HEK293 (cell line): ENCODE measurements around the gene PHC3.

Experiments used
- CTCF ChIA-PET: fragments of 350-600 bp; formaldehyde crosslinking; extraction: SDS; loops from one replicate; lab custom pipeline; 2021; ENCODE audit warnings: antibody characterized with exemption; lab: Yijun Ruan, JAX
- POLR2A ChIA-PET: fragments of 300-600 bp; formaldehyde crosslinking; extraction: SDS; loops from one replicate; lab custom pipeline; 2020; ENCODE audit warnings: antibody characterized with exemption, inconsistent platforms; lab: Yijun Ruan, JAX
- H3K27ac ChIP-seq: fragments of 200-500 bp; sonication (Bioruptor generic); 2 replicates; pipeline ENCODE4 v1.5.1; 2014; ENCODE audit warnings: low read depth, low read length, control low read depth, inconsistent platforms; ENCODE audit errors: extremely low read depth
- H3K36me3 ChIP-seq, 2 experiments: fragments of 200-500 bp in 1 of 2; sonication (Bioruptor generic) in 1 of 2; 1 replicate in 1 of 2; 2 replicates in 1 of 2; pipeline ENCODE4 v1.5.1; 2014 to 2017; ENCODE audit warnings: inconsistent platforms in 2 of 2, low read length in 2 of 2; ENCODE audit not compliant: control insufficient read depth in 2 of 2, insufficient read depth in 1 of 2
- H3K4me1 ChIP-seq: fragments of 200-500 bp; sonication (Bioruptor generic); 2 replicates; pipeline ENCODE4 v1.5.1; 2014; ENCODE audit warnings: mild to moderate bottlenecking, low read length, inconsistent platforms; ENCODE audit not compliant: control insufficient read depth, insufficient read depth
- H3K4me3 ChIP-seq: 2 replicates; pipeline ENCODE4 v1.5.1; 2011; ENCODE audit warnings: low read depth, mild to moderate bottlenecking, control low read depth, low read length, moderate library complexity
- H3K9me3 ChIP-seq: fragments of 200-500 bp; sonication (Bioruptor generic); 2 replicates; pipeline ENCODE4 v1.5.1; 2014; ENCODE audit warnings: low read depth, low read length, inconsistent platforms; ENCODE audit not compliant: control insufficient read depth, insufficient read depth
- BCL11A ChIP-seq: fragments of 450-650 bp; formaldehyde crosslinking; IDR thresholded peaks from 2 replicates; pipeline ENCODE4 v1.5.1; 2016; ENCODE audit warnings: low read depth, missing biosample characterization, missing genetic modification characterization
- KLF10 ChIP-seq: fragments of 450-650 bp; IDR thresholded peaks from 2 replicates; pipeline ENCODE4 v1.5.1; 2018; ENCODE audit warnings: missing biosample characterization, mild to moderate bottlenecking, missing genetic modification characterization
- KLF9 ChIP-seq: fragments of 450-650 bp; formaldehyde crosslinking; IDR thresholded peaks from 2 replicates; pipeline ENCODE4 v1.5.1; 2016; ENCODE audit warnings: missing biosample characterization, missing genetic modification characterization, low read depth
- PRDM1 ChIP-seq: fragments of 450-650 bp; formaldehyde crosslinking; IDR thresholded peaks from 2 replicates; pipeline ENCODE4; 2016; ENCODE audit warnings: missing biosample characterization, missing genetic modification characterization
- SCRT1 ChIP-seq: fragments of 450-650 bp; formaldehyde crosslinking; IDR thresholded peaks from 2 replicates; pipeline ENCODE4 v1.5.1; 2016; ENCODE audit warnings: missing biosample characterization, missing genetic modification characterization, borderline replicate concordance
- SETDB1 ChIP-seq: IDR thresholded peaks from one replicate; pipeline ENCODE4 v1.6.1; 2017; ENCODE audit warnings: mild to moderate bottlenecking, low read length, moderate library complexity, mixed read lengths; ENCODE audit not compliant: insufficient read length
- SP2 ChIP-seq: fragments of 450-650 bp; formaldehyde crosslinking; IDR thresholded peaks from 2 replicates; pipeline ENCODE4 v1.5.1; 2016; ENCODE audit warnings: missing biosample characterization, missing genetic modification characterization
- SP3 ChIP-seq: fragments of 450-650 bp; formaldehyde crosslinking; IDR thresholded peaks from 2 replicates; pipeline ENCODE4 v1.5.1; 2016; ENCODE audit warnings: missing biosample characterization, missing genetic modification characterization
- SP7 ChIP-seq: fragments of 450-650 bp; formaldehyde crosslinking; IDR thresholded peaks from 2 replicates; pipeline ENCODE4 v1.5.1; 2016; ENCODE audit warnings: missing biosample characterization, missing genetic modification characterization
- ZNF10 ChIP-seq: fragments of 450-650 bp; formaldehyde crosslinking; IDR thresholded peaks from 2 replicates; pipeline ENCODE4 v1.5.1; 2017; ENCODE audit warnings: missing biosample characterization, missing genetic modification characterization
- ZNF114 ChIP-seq: fragments of 450-650 bp; formaldehyde crosslinking; IDR thresholded peaks from 2 replicates; pipeline ENCODE4 v1.5.0; 2017; ENCODE audit warnings: missing biosample characterization, missing genetic modification characterization
- ZNF138 ChIP-seq: fragments of 450-650 bp; formaldehyde crosslinking; IDR thresholded peaks from 2 replicates; pipeline ENCODE4 v1.5.1; 2016; ENCODE audit warnings: missing biosample characterization, missing genetic modification characterization, borderline replicate concordance
- ZNF157 ChIP-seq: fragments of 450-650 bp; formaldehyde crosslinking; IDR thresholded peaks from 2 replicates; pipeline ENCODE4 v1.5.1; 2016; ENCODE audit warnings: missing biosample characterization, missing genetic modification characterization
- ZNF184 ChIP-seq: fragments of 450-650 bp; IDR thresholded peaks from 2 replicates; pipeline ENCODE4 v1.5.1; 2018; ENCODE audit warnings: missing biosample characterization, mild to moderate bottlenecking, missing genetic modification characterization
- ZNF221 ChIP-seq: fragments of 450-650 bp; formaldehyde crosslinking; IDR thresholded peaks from 2 replicates; pipeline ENCODE4 v1.5.1; 2017; ENCODE audit warnings: missing biosample characterization, missing genetic modification characterization, borderline replicate concordance
- ZNF280D ChIP-seq: fragments of 450-650 bp; formaldehyde crosslinking; IDR thresholded peaks from 2 replicates; pipeline ENCODE4 v1.5.1; 2016; ENCODE audit warnings: missing biosample characterization, missing genetic modification characterization
- ZNF292 ChIP-seq: fragments of 450-650 bp; formaldehyde crosslinking; IDR thresholded peaks from 2 replicates; pipeline ENCODE4 v1.5.1; 2016; ENCODE audit warnings: low read depth, missing biosample characterization, missing genetic modification characterization, borderline replicate concordance
- ZNF302 ChIP-seq: fragments of 450-650 bp; formaldehyde crosslinking; IDR thresholded peaks from 2 replicates; pipeline ENCODE4 v1.5.1; 2016; ENCODE audit warnings: missing biosample characterization, missing genetic modification characterization, low read depth
- ZNF341 ChIP-seq: fragments of 450-650 bp; formaldehyde crosslinking; IDR thresholded peaks from 2 replicates; pipeline ENCODE4; 2016; ENCODE audit warnings: low read depth, missing biosample characterization, missing genetic modification characterization
- ZNF350 ChIP-seq: fragments of 450-650 bp; formaldehyde crosslinking; IDR thresholded peaks from 2 replicates; pipeline ENCODE4 v1.5.0; 2017; ENCODE audit warnings: missing biosample characterization, mild to moderate bottlenecking, missing genetic modification characterization
- ZNF433 ChIP-seq: fragments of 450-650 bp; formaldehyde crosslinking; IDR thresholded peaks from 2 replicates; pipeline ENCODE4 v1.5.1; 2016; ENCODE audit warnings: missing biosample characterization, missing genetic modification characterization, low read depth
- ZNF514 ChIP-seq: fragments of 450-650 bp; formaldehyde crosslinking; IDR thresholded peaks from 2 replicates; pipeline ENCODE4 v1.5.1; 2016; ENCODE audit warnings: missing biosample characterization, missing genetic modification characterization
- ZNF600 ChIP-seq: fragments of 450-650 bp; formaldehyde crosslinking; IDR thresholded peaks from 2 replicates; pipeline ENCODE4 v1.5.1; 2016; ENCODE audit warnings: missing biosample characterization, missing genetic modification characterization
- ZNF629 ChIP-seq: fragments of 450-650 bp; formaldehyde crosslinking; IDR thresholded peaks from 2 replicates; pipeline ENCODE4 v1.5.1; 2017; ENCODE audit warnings: missing biosample characterization, missing genetic modification characterization
- ZNF707 ChIP-seq: fragments of 450-650 bp; formaldehyde crosslinking; IDR thresholded peaks from 2 replicates; pipeline ENCODE4 v1.5.1; 2016; ENCODE audit warnings: missing biosample characterization, missing genetic modification characterization
- ZNF785 ChIP-seq: fragments of 450-650 bp; formaldehyde crosslinking; IDR thresholded peaks from 2 replicates; pipeline ENCODE4 v1.5.1; 2016; ENCODE audit warnings: missing biosample characterization, missing genetic modification characterization
- ZSCAN16 ChIP-seq: fragments of 450-650 bp; formaldehyde crosslinking; IDR thresholded peaks from 2 replicates; pipeline ENCODE4 v1.5.1; 2016; ENCODE audit warnings: missing biosample characterization, missing genetic modification characterization
- TF ChIP-seq, protein P1 (sequence below): fragments of 450-650 bp; formaldehyde crosslinking; IDR thresholded peaks from 2 replicates; pipeline ENCODE4 v1.5.1; 2016; ENCODE audit warnings: missing biosample characterization, missing genetic modification characterization, borderline replicate concordance
- TF ChIP-seq, protein P2 (sequence below): sonication (generic); formaldehyde crosslinking; IDR thresholded peaks from 2 replicates; pipeline ENCODE4 v1.8.1; 2022; ENCODE audit warnings: mild to moderate bottlenecking, moderate library complexity, missing genetic modification reagents
- TF ChIP-seq, protein P3 (sequence below): fragments of 450-650 bp; formaldehyde crosslinking; IDR thresholded peaks from 2 replicates; pipeline ENCODE4 v1.5.1; 2016; ENCODE audit warnings: missing biosample characterization, missing genetic modification characterization

PHC3 gene

DNA sequence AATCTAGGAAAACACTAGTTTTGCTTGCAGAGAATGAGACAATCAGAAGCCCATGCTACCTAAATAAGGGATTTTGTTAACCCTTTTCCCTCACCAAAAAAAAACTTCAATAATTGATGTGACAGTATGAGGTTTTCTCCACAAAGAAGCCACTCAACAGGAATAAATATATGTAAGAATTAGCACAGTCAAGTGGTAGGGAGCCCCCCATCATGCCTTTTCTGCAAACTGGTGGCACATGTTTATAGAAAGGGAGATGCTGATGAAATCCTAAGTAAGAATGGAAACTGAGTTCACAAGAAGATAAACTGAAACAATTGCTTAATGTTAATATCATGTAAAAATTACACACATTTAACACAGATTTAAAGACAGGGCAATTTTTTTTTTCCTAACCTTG lies 51.0 kb downstream of the PHC3 start (continued):
- TF ChIP-seq, protein P1, sequence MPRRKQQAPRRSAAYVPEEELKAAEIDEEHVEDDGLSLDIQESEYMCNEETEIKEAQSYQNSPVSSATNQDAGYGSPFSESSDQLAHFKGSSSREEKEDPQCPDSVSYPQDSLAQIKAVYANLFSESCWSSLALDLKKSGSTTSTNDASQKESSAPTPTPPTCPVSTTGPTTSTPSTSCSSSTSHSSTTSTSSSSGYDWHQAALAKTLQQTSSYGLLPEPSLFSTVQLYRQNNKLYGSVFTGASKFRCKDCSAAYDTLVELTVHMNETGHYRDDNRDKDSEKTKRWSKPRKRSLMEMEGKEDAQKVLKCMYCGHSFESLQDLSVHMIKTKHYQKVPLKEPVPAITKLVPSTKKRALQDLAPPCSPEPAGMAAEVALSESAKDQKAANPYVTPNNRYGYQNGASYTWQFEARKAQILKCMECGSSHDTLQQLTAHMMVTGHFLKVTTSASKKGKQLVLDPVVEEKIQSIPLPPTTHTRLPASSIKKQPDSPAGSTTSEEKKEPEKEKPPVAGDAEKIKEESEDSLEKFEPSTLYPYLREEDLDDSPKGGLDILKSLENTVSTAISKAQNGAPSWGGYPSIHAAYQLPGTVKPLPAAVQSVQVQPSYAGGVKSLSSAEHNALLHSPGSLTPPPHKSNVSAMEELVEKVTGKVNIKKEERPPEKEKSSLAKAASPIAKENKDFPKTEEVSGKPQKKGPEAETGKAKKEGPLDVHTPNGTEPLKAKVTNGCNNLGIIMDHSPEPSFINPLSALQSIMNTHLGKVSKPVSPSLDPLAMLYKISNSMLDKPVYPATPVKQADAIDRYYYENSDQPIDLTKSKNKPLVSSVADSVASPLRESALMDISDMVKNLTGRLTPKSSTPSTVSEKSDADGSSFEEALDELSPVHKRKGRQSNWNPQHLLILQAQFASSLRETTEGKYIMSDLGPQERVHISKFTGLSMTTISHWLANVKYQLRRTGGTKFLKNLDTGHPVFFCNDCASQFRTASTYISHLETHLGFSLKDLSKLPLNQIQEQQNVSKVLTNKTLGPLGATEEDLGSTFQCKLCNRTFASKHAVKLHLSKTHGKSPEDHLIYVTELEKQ (tag by site-specific recombination): no peak
- TF ChIP-seq, all 188 proteins: peak for 1

GRCh38 chr3:170128977-170129431 lies 52.5 kb downstream of the PHC3 start:
- POLR2A ChIA-PET: interaction anchor here (0.7 kb wide), 1 partner anchor 81 kb away, joined by 3 read pairs; no protein-coding TSS in a partner anchor
- TF ChIP-seq ZNF221 (tag by site-specific recombination): no peak
- no peak; the same call in 1 of the 2 replicates for TF ChIP-seq KLF9 (tag by site-specific recombination)
- TF ChIP-seq ZNF707 (tag by site-specific recombination): no peak
- no peak for TF ChIP-seq ZNF302 (tag by site-specific recombination)
- TF ChIP-seq, protein P2, sequence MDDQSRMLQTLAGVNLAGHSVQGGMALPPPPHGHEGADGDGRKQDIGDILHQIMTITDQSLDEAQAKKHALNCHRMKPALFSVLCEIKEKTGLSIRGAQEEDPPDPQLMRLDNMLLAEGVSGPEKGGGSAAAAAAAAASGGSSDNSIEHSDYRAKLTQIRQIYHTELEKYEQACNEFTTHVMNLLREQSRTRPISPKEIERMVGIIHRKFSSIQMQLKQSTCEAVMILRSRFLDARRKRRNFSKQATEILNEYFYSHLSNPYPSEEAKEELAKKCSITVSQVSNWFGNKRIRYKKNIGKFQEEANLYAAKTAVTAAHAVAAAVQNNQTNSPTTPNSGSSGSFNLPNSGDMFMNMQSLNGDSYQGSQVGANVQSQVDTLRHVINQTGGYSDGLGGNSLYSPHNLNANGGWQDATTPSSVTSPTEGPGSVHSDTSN (CRISPR knock-in tag): no peak
- TF ChIP-seq ZNF629: 0 out of 2 replicates have a peak, but pooled peaks have one; percentile 10
- TF ChIP-seq SETDB1: peak; percentile 48
- TF ChIP-seq ZNF138 (tag by site-specific recombination): no peak
- TF ChIP-seq ZNF280D (tag by site-specific recombination): 0 out of 2 replicates have a peak, but pooled peaks have one; percentile 36
- no peak for TF ChIP-seq ZNF514 (tag by site-specific recombination)
- TF ChIP-seq ZNF341 (tag by site-specific recombination): no peak
- TF ChIP-seq SP2 (tag by site-specific recombination): peak; percentile 35
- peak; percentile 91 for TF ChIP-seq ZNF10 (tag by site-specific recombination)
- TF ChIP-seq, protein P3, sequence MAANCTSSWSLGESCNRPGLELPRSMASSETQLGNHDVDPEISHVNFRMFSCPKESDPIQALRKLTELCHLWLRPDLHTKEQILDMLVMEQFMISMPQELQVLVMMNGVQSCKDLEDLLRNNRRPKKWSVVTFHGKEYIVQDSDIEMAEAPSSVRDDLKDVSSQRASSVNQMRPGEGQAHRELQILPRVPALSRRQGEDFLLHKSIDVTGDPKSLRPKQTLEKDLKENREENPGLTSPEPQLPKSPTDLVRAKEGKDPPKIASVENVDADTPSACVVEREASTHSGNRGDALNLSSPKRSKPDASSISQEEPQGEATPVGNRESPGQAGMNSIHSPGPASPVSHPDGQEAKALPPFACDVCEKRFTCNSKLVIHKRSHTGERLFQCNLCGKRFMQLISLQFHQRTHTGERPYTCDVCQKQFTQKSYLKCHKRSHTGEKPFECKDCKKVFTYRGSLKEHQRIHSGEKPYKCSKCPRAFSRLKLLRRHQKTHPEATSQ (tag by site-specific recombination): no peak
- no peak for TF ChIP-seq ZSCAN16 (tag by site-specific recombination)
- TF ChIP-seq SCRT1 (tag by site-specific recombination): no peak
- no peak for TF ChIP-seq KLF10 (tag by site-specific recombination)
- TF ChIP-seq ZNF157 (tag by site-specific recombination): no peak
- no peak for TF ChIP-seq ZNF292 (tag by site-specific recombination)
- TF ChIP-seq ZNF350 (tag by site-specific recombination): no peak
- no peak for TF ChIP-seq ZNF785
- TF ChIP-seq PRDM1: no peak
- no peak for TF ChIP-seq ZNF433 (tag by site-specific recombination)
- TF ChIP-seq ZNF600: peak; percentile 75
- TF ChIP-seq BCL11A (tag by site-specific recombination): no peak
- TF ChIP-seq ZNF184 (tag by site-specific recombination): no peak
- peak; percentile 74 for TF ChIP-seq SP7 (tag by site-specific recombination)
- TF ChIP-seq ZNF114 (tag by site-specific recombination): no peak
- TF ChIP-seq SP3: peak; percentile 10; the same call in 1 of the 2 replicates

More at GRCh38 chr3:170128977-170129431, 52.5 kb downstream of the PHC3 start:
- Histone ChIP-seq H3K9me3 (no peaks in the 10 kb centered on the region), H3K27ac (no peak overlapping the region), H3K4me1 (no peaks in the 10 kb centered on the region), H3K4me3 (no peak overlapping the region), H3K36me3 (peaks cover 0 to 24% of the 10 kb centered on the region in 2 experiments)
- CTCF ChIA-PET: interaction anchor here (0.8 kb wide), 1 partner anchor 48 kb away, joined by 3 read pairs; no protein-coding TSS in a partner anchor
